WTC11 (cell line): ENCODE data around the gene GPC5.

Source experiments
- CBFB ChIP-seq: sonication (generic); formaldehyde crosslinking; IDR thresholded peaks from 2 replicates; pipeline ENCODE4 v1.8.1; 2022; ENCODE audit warnings: mild to moderate bottlenecking, low read depth, missing genetic modification reagents
- KAT7 ChIP-seq: sonication (generic); formaldehyde crosslinking; IDR thresholded peaks from 2 replicates; pipeline ENCODE4 v1.8.1; 2023; ENCODE audit warnings: missing genetic modification reagents, mild to moderate bottlenecking, borderline replicate concordance
- MXD4 ChIP-seq: fragments of 250-450 bp; sonication (Bioruptor Pico); IDR thresholded peaks from 2 replicates; pipeline ENCODE4 v1.8.0; 2021; ENCODE audit warnings: mild to moderate bottlenecking, moderate library complexity, borderline replicate concordance
- NR2C2 ChIP-seq: sonication (generic); formaldehyde crosslinking; IDR thresholded peaks from 2 replicates; pipeline ENCODE4 v1.8.0; 2022; ENCODE audit warnings: mild to moderate bottlenecking, missing genetic modification reagents
- TF ChIP-seq, protein P1 (sequence below): sonication (generic); formaldehyde crosslinking; IDR thresholded peaks from 2 replicates; pipeline ENCODE4 v1.8.0; 2023; ENCODE audit warnings: missing genetic modification reagents
- TF ChIP-seq, protein P2 (sequence below): fragments of 250-450 bp; sonication (Bioruptor Pico); conservative IDR thresholded peaks from 2 replicates; pipeline ENCODE4 v1.9.0; 2021; ENCODE audit warnings: mild to moderate bottlenecking
- TF ChIP-seq, protein P3 (sequence below): fragments of 200-600 bp; IDR thresholded peaks from 2 replicates; pipeline ENCODE4 v1.8.0; 2022; ENCODE audit warnings: antibody characterized with exemption
- TF ChIP-seq, protein P4 (sequence below): sonication (generic); formaldehyde crosslinking; IDR thresholded peaks from 2 replicates; pipeline ENCODE4 v1.8.0; 2022; ENCODE audit warnings: mild to moderate bottlenecking, missing genetic modification reagents
- TF ChIP-seq, protein P5 (sequence below): sonication (generic); formaldehyde crosslinking; IDR thresholded peaks from 2 replicates; pipeline ENCODE4 v1.8.0; 2022; ENCODE audit warnings: mild to moderate bottlenecking, missing genetic modification reagents

DNA sequence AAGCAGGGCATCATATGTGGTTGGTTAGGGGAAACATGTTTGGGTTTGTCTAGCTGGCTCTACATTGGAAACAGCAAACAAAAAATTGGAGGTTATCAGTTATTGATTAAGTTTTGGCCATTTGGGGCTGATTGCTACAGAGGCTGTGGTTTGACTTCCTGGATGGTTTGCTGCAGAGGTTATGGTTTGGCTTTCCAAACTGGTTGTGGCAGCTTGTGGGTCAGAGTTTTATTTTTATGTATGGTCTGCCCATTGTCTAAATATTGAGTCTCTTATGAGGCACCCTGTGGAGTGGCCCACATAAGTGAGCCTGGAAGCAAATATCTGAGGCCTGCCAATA lies 261.6 kb downstream of the GPC5 start:
- no peak for TF ChIP-seq MXD4 (CRISPR knock-in tag)
- no peak for TF ChIP-seq KAT7 (CRISPR knock-in tag)
- TF ChIP-seq CBFB (CRISPR knock-in tag), result no peak
- TF ChIP-seq, protein P1, sequence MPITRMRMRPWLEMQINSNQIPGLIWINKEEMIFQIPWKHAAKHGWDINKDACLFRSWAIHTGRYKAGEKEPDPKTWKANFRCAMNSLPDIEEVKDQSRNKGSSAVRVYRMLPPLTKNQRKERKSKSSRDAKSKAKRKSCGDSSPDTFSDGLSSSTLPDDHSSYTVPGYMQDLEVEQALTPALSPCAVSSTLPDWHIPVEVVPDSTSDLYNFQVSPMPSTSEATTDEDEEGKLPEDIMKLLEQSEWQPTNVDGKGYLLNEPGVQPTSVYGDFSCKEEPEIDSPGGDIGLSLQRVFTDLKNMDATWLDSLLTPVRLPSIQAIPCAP, result no peak
- TF ChIP-seq, protein P2, sequence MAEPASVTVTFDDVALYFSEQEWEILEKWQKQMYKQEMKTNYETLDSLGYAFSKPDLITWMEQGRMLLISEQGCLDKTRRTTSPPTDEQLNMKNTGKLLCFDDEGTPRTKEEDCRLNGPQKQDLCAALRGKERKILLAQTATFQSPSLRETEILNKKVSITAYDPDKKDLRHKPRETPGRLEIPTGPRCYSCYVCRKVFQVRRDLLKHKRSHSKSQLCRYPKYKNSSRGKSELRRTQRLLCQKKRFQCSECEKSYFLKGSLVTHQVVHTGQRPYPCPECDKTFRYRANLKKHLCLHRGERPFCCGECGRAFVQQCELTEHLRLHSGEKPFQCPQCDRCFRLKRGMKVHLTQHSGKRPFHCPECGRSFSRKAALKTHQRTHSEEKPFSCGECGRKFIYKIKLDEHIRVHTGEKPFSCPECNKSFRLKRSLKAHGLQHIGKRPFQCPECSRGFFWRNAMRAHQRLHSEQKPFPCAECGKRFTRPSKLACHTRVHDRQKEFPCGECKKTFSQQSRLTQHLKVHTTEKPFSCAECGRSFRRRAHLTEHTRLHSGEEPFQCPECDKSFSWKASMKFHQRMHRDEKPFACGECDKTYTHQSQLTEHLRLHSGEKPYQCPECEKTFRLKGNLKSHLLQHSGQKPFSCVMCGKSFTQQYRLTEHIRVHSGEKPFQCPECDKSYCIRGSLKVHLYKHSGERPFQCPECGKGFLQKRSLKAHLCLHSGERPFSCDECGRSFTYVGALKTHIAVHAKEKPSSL (CRISPR knock-in tag), result no peak
- TF ChIP-seq, protein P3, sequence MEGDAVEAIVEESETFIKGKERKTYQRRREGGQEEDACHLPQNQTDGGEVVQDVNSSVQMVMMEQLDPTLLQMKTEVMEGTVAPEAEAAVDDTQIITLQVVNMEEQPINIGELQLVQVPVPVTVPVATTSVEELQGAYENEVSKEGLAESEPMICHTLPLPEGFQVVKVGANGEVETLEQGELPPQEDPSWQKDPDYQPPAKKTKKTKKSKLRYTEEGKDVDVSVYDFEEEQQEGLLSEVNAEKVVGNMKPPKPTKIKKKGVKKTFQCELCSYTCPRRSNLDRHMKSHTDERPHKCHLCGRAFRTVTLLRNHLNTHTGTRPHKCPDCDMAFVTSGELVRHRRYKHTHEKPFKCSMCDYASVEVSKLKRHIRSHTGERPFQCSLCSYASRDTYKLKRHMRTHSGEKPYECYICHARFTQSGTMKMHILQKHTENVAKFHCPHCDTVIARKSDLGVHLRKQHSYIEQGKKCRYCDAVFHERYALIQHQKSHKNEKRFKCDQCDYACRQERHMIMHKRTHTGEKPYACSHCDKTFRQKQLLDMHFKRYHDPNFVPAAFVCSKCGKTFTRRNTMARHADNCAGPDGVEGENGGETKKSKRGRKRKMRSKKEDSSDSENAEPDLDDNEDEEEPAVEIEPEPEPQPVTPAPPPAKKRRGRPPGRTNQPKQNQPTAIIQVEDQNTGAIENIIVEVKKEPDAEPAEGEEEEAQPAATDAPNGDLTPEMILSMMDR, result no peak
- TF ChIP-seq, protein P4, sequence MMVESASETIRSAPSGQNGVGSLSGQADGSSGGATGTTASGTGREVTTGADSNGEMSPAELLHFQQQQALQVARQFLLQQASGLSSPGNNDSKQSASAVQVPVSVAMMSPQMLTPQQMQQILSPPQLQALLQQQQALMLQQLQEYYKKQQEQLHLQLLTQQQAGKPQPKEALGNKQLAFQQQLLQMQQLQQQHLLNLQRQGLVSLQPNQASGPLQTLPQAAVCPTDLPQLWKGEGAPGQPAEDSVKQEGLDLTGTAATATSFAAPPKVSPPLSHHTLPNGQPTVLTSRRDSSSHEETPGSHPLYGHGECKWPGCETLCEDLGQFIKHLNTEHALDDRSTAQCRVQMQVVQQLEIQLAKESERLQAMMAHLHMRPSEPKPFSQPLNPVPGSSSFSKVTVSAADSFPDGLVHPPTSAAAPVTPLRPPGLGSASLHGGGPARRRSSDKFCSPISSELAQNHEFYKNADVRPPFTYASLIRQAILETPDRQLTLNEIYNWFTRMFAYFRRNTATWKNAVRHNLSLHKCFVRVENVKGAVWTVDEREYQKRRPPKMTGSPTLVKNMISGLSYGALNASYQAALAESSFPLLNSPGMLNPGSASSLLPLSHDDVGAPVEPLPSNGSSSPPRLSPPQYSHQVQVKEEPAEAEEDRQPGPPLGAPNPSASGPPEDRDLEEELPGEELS (CRISPR knock-in tag), result no peak
- TF ChIP-seq NR2C2 (CRISPR knock-in tag), result no peak
- TF ChIP-seq, protein P5, sequence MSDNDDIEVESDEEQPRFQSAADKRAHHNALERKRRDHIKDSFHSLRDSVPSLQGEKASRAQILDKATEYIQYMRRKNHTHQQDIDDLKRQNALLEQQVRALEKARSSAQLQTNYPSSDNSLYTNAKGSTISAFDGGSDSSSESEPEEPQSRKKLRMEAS (CRISPR knock-in tag), result no peak
